Mucosa of descending colon (tissue), 3 donors: ENCODE data around the gene ADAMTS19. TPM values are rescaled to one million over a fixed set of nuclear protein-coding genes. Genes with fewer than 3 reads are reported as not detected.
"Not testable (repeated sequence)": the region's sequence is repeated elsewhere in the genome, so short reads cannot be mapped to it uniquely, and the experiment has no call there.

ENCODE experiments used
- ATAC-seq: fragments of 200-7000 bp; cut with Tn5 transposase; one replicate; pipeline ENCODE4 v1.9.1; 2020; ENCODE audit warnings: mild to moderate bottlenecking, moderate library complexity
- DNase-seq, 3 donors: peaks; one replicate each; pipeline ENCODE4 v3.0.0-alpha.2; 2020
- H3K36me3 ChIP-seq: fragments of 200-600 bp; one replicate; pipeline ENCODE4 v1.8.0; 2021; ENCODE audit warnings: low read depth, mild to moderate bottlenecking
- H3K4me1 ChIP-seq: fragments of 200-600 bp; one replicate; pipeline ENCODE4 v1.8.0; 2021; ENCODE audit warnings: low read depth, mild to moderate bottlenecking
- H3K4me3 ChIP-seq: fragments of 200-600 bp; one replicate; pipeline ENCODE4 v1.8.0; 2021; ENCODE audit warnings: mild to moderate bottlenecking
- H3K9me3 ChIP-seq: fragments of 200-600 bp; one replicate; pipeline ENCODE4 v1.8.0; 2021; ENCODE audit warnings: mild to moderate bottlenecking
- intact Hi-C, 2 donors: fragments of 100-400 bp; cut with DNase I in 1 of 2; cut with micrococcal nuclease in 1 of 2; formaldehyde crosslinking; loops; one replicate each; pipeline versions ENCODE4 v1.11.0 to v1.11.1; 2022; cut with DNase I, micrococcal nuclease
- total RNA-seq, 3 donors: library from RNA; stranded (reverse); fragmentation: NEBNext Ultra II Directional in 2 of 3; extraction: Animal tissue kit (Norgen Biotek cat#: 25700) in 2 of 3; gene quantifications; one replicate each; pipeline versions ENCODE4 v1.2.1 to v1.2.4, GENCODE V29; 2021 to 2023
- TF ChIP-seq, protein P1 (sequence below): fragments of 200-600 bp; IDR thresholded peaks from one replicate; pipeline ENCODE4 v1.8.0; 2022; ENCODE audit warnings: antibody characterized with exemption, mild to moderate bottlenecking
- donor health status: DM: no; HTN: no; CAD: no; lungs with moderate emphysema.
- donor health status: DM: no; HTN: no; CAD: no.
- donor health status: DM: no; HTN: yes; CAD: no.

ADAMTS19 gene
- total RNA-seq, 3 donors from 2014 or later: 0.12 to 1.6 (median 0.75) TPM

DNA sequence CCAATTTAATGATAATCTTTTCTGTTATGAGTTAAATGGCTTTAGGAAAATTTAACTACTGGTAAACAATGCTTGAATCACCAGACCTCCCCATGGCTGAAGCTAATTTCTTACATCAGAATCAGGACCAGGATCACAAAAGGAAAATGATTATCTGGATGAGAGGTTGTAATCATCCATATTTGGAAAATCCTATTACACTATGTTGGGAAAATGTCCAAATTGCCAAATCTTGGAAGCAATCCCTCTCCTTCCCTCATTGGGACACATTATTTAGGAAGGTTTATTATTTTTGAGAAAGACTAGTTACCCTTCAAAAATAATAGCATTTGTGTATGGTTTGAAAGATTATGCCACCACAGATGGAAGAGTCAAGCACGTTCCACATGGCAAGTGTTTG lies 157.1 kb downstream of the ADAMTS19 start:
- ATAC-seq (no peak), DNase-seq (no peak)
- intact Hi-C loops: no loop called here
- Histone ChIP-seq H3K36me3 (no peaks in the 10 kb centered on the region), H3K4me3 (no peak overlapping the region), H3K4me1 (no peaks in the 10 kb centered on the region), H3K9me3 (no peaks in the 10 kb centered on the region)
- TF ChIP-seq, protein P1, sequence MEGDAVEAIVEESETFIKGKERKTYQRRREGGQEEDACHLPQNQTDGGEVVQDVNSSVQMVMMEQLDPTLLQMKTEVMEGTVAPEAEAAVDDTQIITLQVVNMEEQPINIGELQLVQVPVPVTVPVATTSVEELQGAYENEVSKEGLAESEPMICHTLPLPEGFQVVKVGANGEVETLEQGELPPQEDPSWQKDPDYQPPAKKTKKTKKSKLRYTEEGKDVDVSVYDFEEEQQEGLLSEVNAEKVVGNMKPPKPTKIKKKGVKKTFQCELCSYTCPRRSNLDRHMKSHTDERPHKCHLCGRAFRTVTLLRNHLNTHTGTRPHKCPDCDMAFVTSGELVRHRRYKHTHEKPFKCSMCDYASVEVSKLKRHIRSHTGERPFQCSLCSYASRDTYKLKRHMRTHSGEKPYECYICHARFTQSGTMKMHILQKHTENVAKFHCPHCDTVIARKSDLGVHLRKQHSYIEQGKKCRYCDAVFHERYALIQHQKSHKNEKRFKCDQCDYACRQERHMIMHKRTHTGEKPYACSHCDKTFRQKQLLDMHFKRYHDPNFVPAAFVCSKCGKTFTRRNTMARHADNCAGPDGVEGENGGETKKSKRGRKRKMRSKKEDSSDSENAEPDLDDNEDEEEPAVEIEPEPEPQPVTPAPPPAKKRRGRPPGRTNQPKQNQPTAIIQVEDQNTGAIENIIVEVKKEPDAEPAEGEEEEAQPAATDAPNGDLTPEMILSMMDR: no peak

DNA sequence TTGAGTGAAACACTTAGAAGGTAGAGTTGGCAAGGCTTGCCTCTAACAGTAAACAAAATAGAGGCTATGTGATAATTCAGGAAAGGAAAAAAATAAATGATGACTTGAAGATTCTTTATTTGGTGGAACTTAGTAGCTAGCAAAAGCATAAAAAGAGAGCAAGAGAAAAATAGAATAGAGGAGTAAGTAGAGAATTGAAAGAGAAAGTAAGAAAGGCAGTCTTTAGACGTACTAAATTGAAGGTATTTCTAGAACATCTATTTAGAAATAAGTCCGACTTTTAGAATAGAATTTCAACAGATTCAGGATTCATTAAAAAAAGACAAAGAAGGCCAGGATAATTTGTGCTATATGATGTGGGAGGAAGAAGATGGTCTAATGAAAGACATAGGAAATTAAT lies 159.7 kb downstream of the ADAMTS19 start:
- Histone ChIP-seq H3K36me3 (no peaks in the 10 kb centered on the region), H3K4me1 (no peaks in the 10 kb centered on the region), H3K4me3 (no peak overlapping the region), H3K9me3 (no peaks in the 10 kb centered on the region)
- no peak for ATAC-seq
- TF ChIP-seq, protein P1: no peak
- no peak for DNase-seq
- intact Hi-C loops: no loop called here

DNA sequence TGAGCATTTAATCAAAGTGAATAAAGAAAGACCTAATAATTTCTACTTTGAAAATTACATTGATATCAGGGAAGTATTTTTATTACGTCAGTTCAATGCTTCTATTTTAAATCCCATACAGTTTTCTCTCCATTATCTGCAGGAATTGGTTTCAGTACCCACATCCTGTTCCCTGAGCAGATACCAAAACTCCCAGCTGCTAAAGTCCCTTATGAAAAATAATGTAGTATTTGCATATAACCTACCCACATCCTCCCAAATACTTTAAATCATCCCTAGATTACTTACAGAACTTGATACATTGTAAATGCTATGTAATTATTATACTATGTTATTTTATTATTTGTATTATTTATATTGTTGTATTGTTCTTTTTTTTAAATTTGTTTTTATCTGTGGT lies 162.4 kb downstream of the ADAMTS19 start:
- no peaks in the 10 kb centered on the region for H3K4me1 ChIP-seq
- H3K4me3 ChIP-seq: no peak overlapping the region
- H3K9me3 ChIP-seq: no peaks in the 10 kb centered on the region
- intact Hi-C loops: no loop called here
- TF ChIP-seq, protein P1: no peak
- no peak for DNase-seq
- no peaks in the 10 kb centered on the region for H3K36me3 ChIP-seq
- no peak for ATAC-seq

DNA sequence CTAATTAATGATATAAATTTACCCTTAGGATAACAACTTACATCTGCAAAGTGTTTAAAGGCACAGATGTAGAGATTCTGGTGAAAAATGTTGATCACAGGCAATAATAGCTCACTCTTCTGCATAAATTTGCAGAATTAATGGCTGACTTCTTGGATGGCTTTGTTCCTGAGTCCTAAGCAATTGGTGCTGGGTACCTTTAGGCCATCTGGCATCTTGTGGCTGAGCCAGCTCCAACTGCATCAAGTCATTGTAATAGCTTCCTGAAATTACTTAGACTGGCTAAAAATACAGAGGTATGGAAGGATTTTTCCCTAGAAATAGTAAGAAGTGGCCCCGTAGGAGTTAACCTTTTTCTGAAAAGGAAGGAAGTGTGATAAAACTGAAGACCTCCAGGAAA lies 169.5 kb downstream of the ADAMTS19 start:
- intact Hi-C loops: no loop called here
- Histone ChIP-seq H3K9me3 (no peaks in the 10 kb centered on the region), H3K4me3 (no peak overlapping the region), H3K36me3 (no peaks in the 10 kb centered on the region), H3K4me1 (no peaks in the 10 kb centered on the region)
- no peak for DNase-seq
- TF ChIP-seq, protein P1: no peak
- ATAC-seq: no peak

DNA sequence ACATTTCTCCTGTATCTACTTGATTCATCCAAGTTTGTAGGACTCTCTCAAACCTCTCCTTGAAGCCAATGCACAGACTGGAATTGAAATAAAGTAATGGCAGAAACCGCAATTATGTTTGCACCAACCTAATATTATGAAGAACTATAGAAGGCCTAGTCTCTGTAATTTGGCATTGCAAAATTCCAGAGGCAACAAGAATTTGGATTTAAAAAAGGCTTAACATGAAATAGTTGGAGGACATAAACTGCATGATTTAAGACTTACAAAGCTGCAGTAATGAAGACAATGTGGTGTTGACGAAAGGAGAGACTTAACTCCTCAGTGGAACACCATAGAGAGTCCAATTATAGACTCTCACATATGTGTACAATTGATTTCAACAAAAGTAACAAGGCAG lies 170.0 kb downstream of the ADAMTS19 start:
- H3K36me3 ChIP-seq: no peaks in the 10 kb centered on the region
- ATAC-seq (no peak), DNase-seq (no peak)
- no peak overlapping the region for H3K4me3 ChIP-seq
- H3K4me1 ChIP-seq: no peaks in the 10 kb centered on the region
- no peaks in the 10 kb centered on the region for H3K9me3 ChIP-seq
- intact Hi-C loops: no loop called here
- TF ChIP-seq, protein P1: no peak

DNA sequence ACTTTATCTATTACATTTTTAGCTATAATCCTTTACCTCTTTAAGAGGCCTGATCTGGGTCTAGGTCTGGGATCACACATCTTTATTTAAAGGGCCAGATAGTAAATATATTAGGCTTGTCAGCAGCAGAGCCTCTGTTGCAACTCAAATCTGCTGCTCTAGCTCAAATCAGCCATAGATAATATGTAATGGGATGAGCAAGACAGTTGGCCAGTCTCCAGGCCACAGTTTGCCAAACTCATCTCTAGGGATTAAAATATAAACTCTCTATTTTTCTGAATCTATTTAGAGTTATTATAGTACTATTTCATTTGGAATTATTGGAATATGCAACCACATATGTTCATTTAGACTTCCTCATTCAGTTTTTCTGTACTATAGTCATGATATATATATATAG lies 171.9 kb downstream of the ADAMTS19 start:
- DNase-seq (no peak), ATAC-seq (no peak)
- Histone ChIP-seq H3K36me3 (no peaks in the 10 kb centered on the region), H3K4me1 (no peaks in the 10 kb centered on the region), H3K9me3 (no peaks in the 10 kb centered on the region), H3K4me3 (no peak overlapping the region)
- TF ChIP-seq, protein P1: no peak
- intact Hi-C loops: no loop called here

DNA sequence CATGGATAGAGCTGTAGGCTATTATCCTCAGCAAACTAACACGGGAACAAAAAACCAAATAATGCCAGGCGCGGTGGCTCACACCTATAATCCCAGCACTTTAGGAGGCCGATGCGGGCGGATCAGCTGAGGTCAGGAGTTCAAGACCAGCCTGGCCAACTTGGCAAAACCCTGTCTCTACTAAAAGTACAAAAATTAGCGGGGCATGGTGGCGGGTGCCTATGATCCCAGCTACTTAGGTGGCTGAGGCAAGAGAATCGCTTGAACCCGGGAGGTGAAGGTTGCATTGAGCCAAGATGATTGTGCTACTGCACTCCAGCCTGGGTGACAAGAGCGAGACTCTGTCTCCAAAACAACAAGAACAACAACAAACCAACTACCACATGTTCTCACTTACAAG lies 177.4 kb downstream of the ADAMTS19 start:
- H3K9me3 ChIP-seq, H3K4me3 ChIP-seq, ATAC-seq, DNase-seq, H3K36me3 ChIP-seq, H3K4me1 ChIP-seq, intact Hi-C loops: not testable (repeated sequence)
